Fibroblast of skin of left biceps (primary cell): Measurements from ENCODE around the gene PMM1.

Source experiments
- DNase-seq, 2 experiments: peaks; one replicate each; pipeline ENCODE4 v3.0.0-alpha.2; 2013; ENCODE audit warnings: low read depth in 2 of 2

PMM1 gene

DNA sequence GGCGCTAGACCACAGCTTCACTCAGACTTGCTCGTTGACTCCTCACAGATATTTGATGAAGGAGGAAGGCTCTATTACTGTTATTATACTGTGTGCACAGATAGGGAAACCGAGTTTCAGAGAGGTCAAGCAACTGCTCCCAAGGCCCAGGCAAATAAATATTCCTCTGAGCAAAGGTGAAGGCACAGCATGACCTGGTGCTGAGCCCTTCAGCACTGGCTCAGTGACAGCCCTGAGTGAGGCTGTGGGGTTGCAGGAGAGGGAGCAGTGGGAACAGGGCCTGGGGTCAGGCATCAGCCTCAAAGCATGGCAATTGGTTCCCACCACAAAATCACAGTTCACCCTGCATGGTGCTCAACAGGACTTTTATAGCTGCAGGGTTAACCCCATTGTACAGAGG lies 52.4 kb downstream of the PMM1 start:
- DNase-seq = no peak

DNA sequence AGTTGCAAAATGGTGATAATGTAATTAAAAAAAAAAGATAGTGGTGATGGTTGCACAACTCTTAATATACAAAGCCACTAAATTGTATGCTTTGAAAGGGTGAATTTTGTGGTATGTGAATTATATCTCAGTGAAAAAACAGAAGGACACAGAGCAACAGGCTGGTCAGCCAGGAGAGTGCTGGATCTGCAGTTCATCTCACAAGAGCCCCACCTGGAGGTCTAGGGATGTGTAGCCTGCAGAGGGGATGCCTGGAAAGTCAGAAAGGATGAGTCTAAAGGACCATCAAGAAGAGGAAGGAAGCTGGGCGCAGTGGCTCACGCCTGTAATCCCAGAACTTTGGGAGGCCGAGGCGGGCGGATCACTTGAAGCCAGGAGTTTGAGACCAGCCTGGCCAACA lies 54.4 kb downstream of the PMM1 start:
- DNase-seq = no peak

DNA sequence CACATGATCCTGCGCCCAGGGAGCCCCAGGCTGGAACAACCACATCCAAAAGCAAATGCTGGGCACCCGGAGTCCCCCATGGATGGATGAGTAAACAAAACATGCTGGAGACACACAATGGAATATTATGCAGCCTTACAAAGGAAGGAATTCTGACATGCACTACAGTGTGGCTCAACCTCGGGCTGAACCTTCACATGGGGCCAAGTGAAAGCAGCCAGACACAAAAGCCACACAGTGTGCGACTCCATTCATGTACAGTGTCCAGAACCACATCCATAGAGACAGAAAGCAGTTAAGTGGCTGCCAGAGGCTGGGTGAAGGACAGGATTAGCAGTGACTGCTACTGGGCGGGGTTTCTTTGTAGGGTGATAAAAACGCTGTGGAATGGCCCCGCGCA lies 55.4 kb downstream of the PMM1 start:
- DNase-seq = no peak

DNA sequence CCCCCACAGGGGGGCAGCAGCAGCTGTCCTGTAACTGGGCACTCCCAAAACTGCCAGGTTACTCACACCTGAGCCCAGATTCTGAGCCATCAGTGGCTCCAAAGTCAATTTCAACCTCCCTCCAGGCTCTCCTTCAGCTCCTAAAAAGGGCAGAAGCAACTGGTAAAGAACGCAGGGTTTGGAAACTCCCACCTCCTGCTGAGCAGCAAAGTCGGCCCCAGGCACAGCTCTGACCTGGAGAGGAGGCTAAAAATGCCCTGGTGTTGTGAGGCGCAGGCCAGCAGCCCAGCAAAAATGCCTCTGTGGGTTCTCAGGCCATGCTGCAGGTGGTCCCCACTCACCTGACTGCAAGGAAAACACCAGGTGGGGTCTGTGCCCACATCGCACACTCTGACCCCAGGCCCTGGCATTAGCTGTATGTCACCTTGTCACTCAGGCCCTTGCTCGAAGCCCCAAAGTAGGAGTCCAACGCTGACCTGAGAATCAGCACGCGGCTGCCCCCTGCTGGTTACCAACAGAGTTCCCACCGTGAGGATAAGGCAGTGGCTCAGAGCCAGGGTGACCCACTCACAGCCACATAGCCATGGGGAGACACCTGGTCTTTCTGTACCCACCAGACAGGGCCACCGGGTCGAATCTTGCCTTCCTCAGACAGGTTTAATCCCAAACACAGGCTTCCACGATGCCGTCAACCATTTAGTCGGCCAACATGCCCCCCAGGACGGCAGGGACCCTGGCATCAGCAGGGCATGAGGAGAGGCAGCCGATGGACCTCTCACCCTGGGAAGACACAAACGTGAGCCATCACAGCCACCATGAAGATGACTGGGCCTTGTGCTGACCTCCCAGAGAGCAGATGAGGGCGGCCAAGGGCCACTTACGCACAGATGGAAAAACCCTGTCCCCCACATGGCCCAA lies 56.5 kb downstream of the PMM1 start:
- DNase-seq = no peak

DNA sequence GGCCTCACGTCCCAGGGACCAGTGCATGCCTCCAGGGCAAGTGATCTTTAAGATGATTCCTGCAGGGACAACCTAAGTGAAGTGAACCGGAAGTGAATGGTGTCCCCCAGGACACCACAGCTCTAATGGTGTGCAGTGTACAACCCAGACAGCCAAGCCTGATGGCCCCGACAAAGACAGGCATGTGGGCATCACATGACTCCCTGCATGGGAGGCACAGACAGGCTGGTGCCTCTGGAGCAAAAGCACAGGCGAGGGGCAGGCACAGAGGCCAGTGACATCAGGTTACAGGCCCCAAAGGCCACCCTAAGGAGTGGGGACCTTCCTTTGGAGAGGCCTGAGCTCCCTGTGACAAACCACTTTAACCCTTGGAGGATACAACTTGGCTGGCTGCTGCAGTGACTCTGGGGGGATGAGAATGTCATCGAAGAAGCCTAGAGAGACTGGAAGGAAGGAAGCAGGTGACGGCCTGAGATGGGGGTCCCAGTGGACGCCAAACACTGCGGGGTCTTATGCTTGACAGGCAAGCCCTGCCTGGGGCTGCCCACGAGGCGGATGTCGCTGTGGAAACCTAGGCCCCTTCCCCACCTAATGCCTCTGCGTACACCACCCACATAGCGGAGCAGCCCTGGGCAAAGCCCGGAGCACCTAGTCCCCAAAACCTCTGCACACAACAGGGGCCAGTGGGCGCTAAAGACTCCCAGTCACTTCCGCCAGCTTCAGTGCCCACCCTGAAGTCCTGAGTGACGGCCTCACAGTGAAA lies 57.7 kb downstream of the PMM1 start:
- DNase-seq = no peak

DNA sequence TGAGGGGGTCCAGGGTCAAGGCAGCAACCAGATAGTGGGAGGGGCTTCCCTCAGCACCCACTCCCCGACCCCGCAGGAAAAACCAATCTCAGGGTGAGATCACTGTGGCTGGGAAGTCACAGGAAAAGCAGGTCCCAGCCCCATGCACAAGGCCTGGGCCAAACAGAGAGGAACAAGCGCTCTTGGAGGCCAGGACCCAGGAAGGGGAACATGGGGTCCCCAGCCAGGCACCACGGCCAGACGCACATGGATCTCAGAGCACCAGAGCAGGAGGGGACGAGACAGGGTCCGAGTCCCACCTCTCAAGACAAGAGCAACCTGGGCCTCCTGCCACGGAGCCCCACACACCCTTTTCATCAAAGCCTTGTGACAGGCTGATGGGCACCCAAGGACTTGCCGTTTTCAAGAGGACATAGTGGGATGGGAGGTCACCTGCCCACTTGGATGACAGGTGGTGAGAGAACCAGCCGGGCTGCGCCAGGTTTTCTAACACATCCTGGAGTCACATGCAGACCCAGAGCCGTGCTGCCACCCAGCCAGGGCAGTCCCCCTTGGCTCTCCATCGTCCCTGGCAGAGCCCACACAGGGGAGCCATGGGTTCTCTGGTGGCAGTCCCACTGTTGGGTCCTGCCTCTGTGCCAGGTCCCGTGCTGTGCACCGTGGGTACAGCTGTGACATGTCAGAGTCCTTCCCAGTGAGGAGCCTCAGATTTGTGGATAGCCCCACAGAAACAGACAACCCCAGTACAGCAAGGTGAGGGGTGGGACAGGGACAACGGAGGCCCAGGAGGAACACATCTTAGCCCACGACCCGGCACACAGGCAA lies 58.5 kb downstream of the PMM1 start:
- DNase-seq = no peak

DNA sequence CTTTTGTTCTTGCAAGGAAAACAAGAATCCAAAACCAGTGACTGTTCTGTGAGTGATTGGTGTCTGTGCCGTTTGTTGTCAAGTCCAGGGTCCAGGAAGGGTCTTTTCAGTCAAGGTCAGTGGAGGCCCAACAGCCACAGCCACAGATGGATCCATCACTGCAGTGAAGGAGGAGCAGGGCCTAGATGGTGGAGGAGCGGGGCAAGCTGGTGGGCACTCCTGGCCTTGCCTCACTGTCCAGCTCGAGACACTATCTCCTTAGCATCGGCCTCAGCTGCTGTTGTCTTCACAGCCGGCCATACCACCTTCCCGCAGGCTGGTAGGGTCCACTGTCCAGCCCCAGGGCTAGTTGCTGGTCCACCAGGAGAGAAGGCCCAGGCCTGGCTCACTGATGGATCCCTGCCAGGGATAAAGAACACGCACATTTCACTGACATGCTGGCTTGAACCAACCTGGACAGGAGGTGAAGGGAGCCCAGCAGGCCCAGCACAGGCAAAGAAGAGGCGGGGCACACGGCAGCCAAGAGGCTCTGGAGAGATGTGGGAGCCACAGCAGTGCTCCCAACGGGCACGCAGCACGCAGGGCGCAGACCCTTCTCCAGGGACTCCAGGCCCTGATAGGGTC lies 60.6 kb downstream of the PMM1 start:
- DNase-seq = no peak

DNA sequence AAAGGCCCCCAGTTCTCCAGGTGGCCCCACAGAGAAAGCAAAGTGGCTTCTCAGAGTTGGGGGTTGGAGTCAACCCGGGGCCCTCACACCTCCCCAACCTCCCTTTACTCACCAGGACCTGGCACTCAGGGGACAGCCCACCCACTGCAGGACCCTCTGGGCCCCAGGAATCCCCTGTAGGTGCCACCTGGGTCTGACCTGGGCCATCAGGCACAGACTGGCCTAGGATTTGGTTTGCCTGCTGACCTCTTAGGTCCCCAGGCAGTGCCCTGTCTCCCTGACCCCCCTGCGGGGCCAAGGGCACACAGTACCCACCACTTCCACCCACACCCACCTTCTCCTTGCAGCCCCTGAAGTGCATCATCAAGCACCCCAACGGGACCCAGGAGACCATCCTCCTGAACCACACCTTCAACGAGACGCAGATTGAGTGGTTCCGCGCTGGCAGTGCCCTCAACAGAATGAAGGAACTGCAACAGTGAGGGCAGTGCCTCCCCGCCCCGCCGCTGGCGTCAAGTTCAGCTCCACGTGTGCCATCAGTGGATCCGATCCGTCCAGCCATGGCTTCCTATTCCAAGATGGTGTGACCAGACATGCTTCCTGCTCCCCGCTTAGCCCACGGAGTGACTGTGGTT lies 61.4 kb downstream of the PMM1 start:
- DNase-seq = no peak
